Neural progenitor cell (in vitro differentiated cells): ENCODE data around the gene UBE2U. TPM values are rescaled to one million over a fixed set of nuclear protein-coding genes. Genes with fewer than 3 reads are reported as not detected.

Source experiments
- DNase-seq: peaks from one replicate; pipeline ENCODE4 v3.0.0-alpha.2; 2016; ENCODE audit warnings: low spot score
- H2AFZ ChIP-seq: fragments of 200-600 bp; sonication (generic); replicated peaks from 2 replicates; pipeline ENCODE4 v1.6.1; 2016; ENCODE audit warnings: antibody characterized with exemption
- H3F3A ChIP-seq: fragments of 200-600 bp; sonication (generic); 2 replicates; pipeline ENCODE4 v1.6.1; 2016; ENCODE audit warnings: antibody characterized with exemption, low read depth
- H3K27ac ChIP-seq: fragments of 200-600 bp; sonication (generic); 2 replicates; pipeline ENCODE4 v1.5.1; 2016; ENCODE audit warnings: mild to moderate bottlenecking
- H3K27me3 ChIP-seq: fragments of 200-600 bp; sonication (generic); 2 replicates; pipeline ENCODE4 v1.6.1; 2016; ENCODE audit warnings: mild to moderate bottlenecking, moderate library complexity
- H3K36me3 ChIP-seq: fragments of 200-600 bp; sonication (generic); 2 replicates; pipeline ENCODE4 v1.5.1; 2016
- H3K4me1 ChIP-seq: fragments of 200-600 bp; sonication (generic); 2 replicates; pipeline ENCODE4 v1.6.1; 2016; ENCODE audit warnings: mixed run types
- H3K4me2 ChIP-seq: fragments of 200-600 bp; sonication (generic); 2 replicates; pipeline ENCODE4 v1.6.1; 2016
- H3K4me3 ChIP-seq: fragments of 200-600 bp; sonication (generic); 2 replicates; pipeline ENCODE4 v1.5.1; 2016
- H3K79me2 ChIP-seq: fragments of 200-600 bp; sonication (generic); 2 replicates; pipeline ENCODE4 v1.6.1; 2016; ENCODE audit warnings: low read depth
- H3K9ac ChIP-seq: fragments of 200-600 bp; sonication (generic); 2 replicates; pipeline ENCODE4 v1.6.1; 2016
- H3K9me3 ChIP-seq: fragments of 200-600 bp; sonication (generic); 2 replicates; pipeline ENCODE4 v1.5.1; 2016; ENCODE audit warnings: low read depth
- H4K20me1 ChIP-seq: fragments of 200-600 bp; sonication (generic); 2 replicates; pipeline ENCODE4 v1.6.1; 2016; ENCODE audit warnings: low read depth
- H3K27ac Mint-ChIP-seq: 3 replicates; pipeline ENCODE4 v1.8.0; 2021; ENCODE audit warnings: mixed read lengths
- H3K27me3 Mint-ChIP-seq: 2 replicates; pipeline ENCODE4 v1.8.0; 2022; ENCODE audit warnings: low read depth, mild to moderate bottlenecking, inconsistent platforms, moderate library complexity, mixed read lengths; ENCODE audit not compliant: insufficient read depth
- H3K36me3 Mint-ChIP-seq: 3 replicates; pipeline ENCODE4 v1.8.0; 2021; ENCODE audit warnings: mixed read lengths
- H3K4me1 Mint-ChIP-seq: 3 replicates; pipeline ENCODE4 v1.8.0; 2021; ENCODE audit warnings: mixed read lengths
- H3K4me3 Mint-ChIP-seq: 3 replicates; pipeline ENCODE4 v1.8.0; 2021; ENCODE audit warnings: mild to moderate bottlenecking, moderate library complexity, mixed read lengths
- H3K9me3 Mint-ChIP-seq: 3 replicates; pipeline ENCODE4 v1.8.0; 2020; ENCODE audit warnings: mixed read lengths
- CTCF ChIP-seq: fragments of 200-600 bp; sonication (generic); IDR thresholded peaks from 2 replicates; pipeline ENCODE4 v1.5.1; 2017; ENCODE audit warnings: antibody characterized with exemption, mild to moderate bottlenecking
- EZH2 ChIP-seq: fragments of 200-600 bp; sonication (generic); IDR thresholded peaks from 2 replicates; pipeline ENCODE4 v1.6.1; 2017; ENCODE audit warnings: antibody characterized with exemption, mild to moderate bottlenecking, moderate library complexity
- EZH2phosphoT487 ChIP-seq: fragments of 200-600 bp; sonication (generic); IDR thresholded peaks from 2 replicates; pipeline ENCODE4 v1.6.1; 2017; ENCODE audit warnings: antibody characterized with exemption
- total RNA-seq: library from RNA; depleted of rRNA; stranded (reverse); fragments of >200 nt; gene quantifications from 2 replicates; pipeline ENCODE4 v1.2.3, GENCODE V29; 2015; ENCODE audit warnings: low replicate concordance

UBE2U gene
- total RNA-seq, 1 donor from 2014 or later = not detected

GRCh38 chr1:64282351-64282750 lies 78.9 kb downstream of the UBE2U start:
- peak; percentile 23 for DNase-seq
- no peak overlapping the region for H3K9ac ChIP-seq
- H3K27ac ChIP-seq = no peak overlapping the region
- H3K4me2 ChIP-seq = peak overlapping the region; percentile 33
- Mint-ChIP-seq H3K4me1 (peaks cover 25% of the 10 kb centered on the region), H3K27me3 (peaks cover 2% of the 10 kb centered on the region), H3K9me3 (no peaks in the 10 kb centered on the region), H3K4me3 (no peak overlapping the region), H3K27ac (peak overlapping the region; percentile 15), H3K36me3 (no peaks in the 10 kb centered on the region)
- no peaks in the 10 kb centered on the region for H3K27me3 ChIP-seq
- peaks cover 10% of the 10 kb centered on the region for H3K4me1 ChIP-seq
- H3K36me3 ChIP-seq = no peaks in the 10 kb centered on the region
- TF ChIP-seq EZH2 (no peak), EZH2phosphoT487 (no peak), CTCF (no peak)
- H4K20me1 ChIP-seq = no peaks in the 10 kb centered on the region
- H3K4me3 ChIP-seq = no peak overlapping the region
- no peak overlapping the region for H2AFZ ChIP-seq
- H3K9me3 ChIP-seq = no peaks in the 10 kb centered on the region
- H3K79me2 ChIP-seq = no peaks in the 10 kb centered on the region
- H3F3A ChIP-seq = no peaks in the 10 kb centered on the region

- no peak for DNase-seq
- Histone ChIP-seq H3K79me2 (no peaks in the 10 kb centered on the region), H3K4me2 (no peak overlapping the region)
Observed at GRCh38 chr1:64287071-64287470, 83.6 kb downstream of the UBE2U start.

GRCh38 chr1:64290420-64290819 lies 87.0 kb downstream of the UBE2U start:
- H3K4me1 ChIP-seq = no peaks in the 10 kb centered on the region
- no peaks in the 10 kb centered on the region for H3K9me3 ChIP-seq
- Mint-ChIP-seq H3K4me1 (peaks cover 3% of the 10 kb centered on the region), H3K36me3 (no peaks in the 10 kb centered on the region), H3K4me3 (no peak overlapping the region), H3K27ac (no peak overlapping the region), H3K9me3 (peaks cover 2% of the 10 kb centered on the region), H3K27me3 (no peaks in the 10 kb centered on the region)
- H3K9ac ChIP-seq = no peak overlapping the region
- no peaks in the 10 kb centered on the region for H3K27me3 ChIP-seq
- no peaks in the 10 kb centered on the region for H3K79me2 ChIP-seq
- no peak for TF ChIP-seq EZH2phosphoT487
- no peak for TF ChIP-seq EZH2
- no peak for TF ChIP-seq CTCF
- no peaks in the 10 kb centered on the region for H3K36me3 ChIP-seq
- H3K4me3 ChIP-seq = no peak overlapping the region
- no peak overlapping the region for H2AFZ ChIP-seq
- no peak overlapping the region for H3K4me2 ChIP-seq
- no peak for DNase-seq
- no peaks in the 10 kb centered on the region for H4K20me1 ChIP-seq
- no peaks in the 10 kb centered on the region for H3F3A ChIP-seq
- no peak overlapping the region for H3K27ac ChIP-seq

More at GRCh38 chr1:64287071-64287470, 83.6 kb downstream of the UBE2U start:
- Histone ChIP-seq H3K9me3 (no peaks in the 10 kb centered on the region), H3K36me3 (no peaks in the 10 kb centered on the region), H3K4me1 (peaks cover 10% of the 10 kb centered on the region), H3F3A (no peaks in the 10 kb centered on the region), H2AFZ (no peak overlapping the region), H3K4me3 (no peak overlapping the region), H3K27ac (no peak overlapping the region), H3K27me3 (no peaks in the 10 kb centered on the region), H4K20me1 (no peaks in the 10 kb centered on the region), H3K9ac (no peak overlapping the region)
- no peak for TF ChIP-seq EZH2phosphoT487
- no peak for TF ChIP-seq EZH2
- TF ChIP-seq CTCF = no peak
- Mint-ChIP-seq H3K36me3 (no peaks in the 10 kb centered on the region), H3K27ac (no peak overlapping the region), H3K27me3 (peaks cover 2% of the 10 kb centered on the region), H3K4me3 (no peak overlapping the region), H3K9me3 (no peaks in the 10 kb centered on the region), H3K4me1 (peaks cover 12% of the 10 kb centered on the region)
